HG02981 (cell line): ENCODE data around the gene CLN5.
"Not testable (repeated sequence)": the region's sequence is repeated elsewhere in the genome, so short reads cannot be mapped to it uniquely, and the experiment has no call there.

Experiments
- ATAC-seq: cut with Tn5 transposase; IDR thresholded peaks from one replicate; pipeline ENCODE4 v1.9.1; 2021; ENCODE audit warnings: mild to moderate bottlenecking, moderate library complexity; ENCODE audit not compliant: unreplicated experiment

The CLN5 gene

GRCh38 chr13:76991796-76992547 is at the start of gene CLN5:
CLN5 (plus strand) TSS chr13:76992081; CDS start chr13:76992099, 18 bp downstream.
- peak; percentile 92 for ATAC-seq

- no peak for ATAC-seq
These were observed 49.5 kb upstream of the CLN5 start for GRCh38 chr13:76942363-76942762.

- ATAC-seq = no peak
These were observed 48.2 kb upstream of the CLN5 start for GRCh38 chr13:76943646-76944045.

GRCh38 chr13:76944456-76944855 is 47.4 kb upstream of the CLN5 start:
- ATAC-seq = no peak

GRCh38 chr13:76948149-76948548 is 43.7 kb upstream of the CLN5 start, which contains the start of gene ACOD1:
ACOD1 (plus strand) TSS chr13:76948511; CDS start chr13:76948559, 48 bp downstream.
- no peak for ATAC-seq

- ATAC-seq = no peak
These were observed 41.8 kb upstream of the CLN5 start for GRCh38 chr13:76950101-76950500.

GRCh38 chr13:76953968-76954367 is 37.9 kb upstream of the CLN5 start:
- no peak for ATAC-seq

- ATAC-seq = no peak
These were observed 37.3 kb upstream of the CLN5 start for GRCh38 chr13:76954538-76954937.

- no peak for ATAC-seq
These were observed 36.7 kb upstream of the CLN5 start for GRCh38 chr13:76955193-76955592.

- no peak for ATAC-seq
These were observed 36.2 kb upstream of the CLN5 start for GRCh38 chr13:76955661-76956060.

GRCh38 chr13:76958841-76959432 is 32.9 kb upstream of the CLN5 start:
- no peak for ATAC-seq

GRCh38 chr13:76959734-76960133 is 32.1 kb upstream of the CLN5 start:
- ATAC-seq = not testable (repeated sequence)

GRCh38 chr13:76965759-76966421 is 26.0 kb upstream of the CLN5 start:
- ATAC-seq = no peak

GRCh38 chr13:76967031-76967430 is 24.9 kb upstream of the CLN5 start:
- no peak for ATAC-seq

GRCh38 chr13:76968041-76968440 is 23.8 kb upstream of the CLN5 start:
- ATAC-seq = no peak

GRCh38 chr13:76969488-76970365 is 22.2 kb upstream of the CLN5 start:
- ATAC-seq = no peak

- no peak for ATAC-seq
These were observed 20.7 kb upstream of the CLN5 start for GRCh38 chr13:76971215-76971614.

- ATAC-seq = no peak
These were observed 19.7 kb upstream of the CLN5 start for GRCh38 chr13:76971851-76972829.

- ATAC-seq = no peak
These were observed 17.8 kb upstream of the CLN5 start for GRCh38 chr13:76973920-76974617.
